Measurements from ENCODE around the gene CDKAL1.

DNA sequence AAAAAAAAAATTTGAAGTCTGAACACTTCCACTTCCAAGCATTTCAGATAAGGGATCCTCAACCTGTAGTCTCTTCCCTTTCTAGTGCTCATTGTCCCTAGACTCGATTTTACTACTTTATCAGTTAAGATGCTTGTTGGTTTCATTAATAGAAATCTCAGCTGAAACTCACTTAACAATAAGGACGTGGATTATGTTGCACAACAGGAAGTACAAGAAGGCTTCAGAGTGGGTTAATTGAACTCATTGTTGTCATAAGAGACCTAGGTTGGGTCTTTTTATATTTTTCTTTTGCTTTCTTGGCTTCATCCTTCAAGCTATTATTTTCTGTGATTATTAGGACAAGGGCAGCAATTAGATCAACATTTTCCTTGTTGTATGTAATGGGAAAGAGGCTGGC lies 175.2 kb downstream of the CDKAL1 start:
- no peak for TF ChIP-seq CTCF (IDR thresholded peaks at IDR 0.05; ENCODE audit: borderline replicate concordance, extremely low read depth, low read length, poor library complexity, severe bottlenecking)
- no peak for TF ChIP-seq EZH2 (IDR thresholded peaks at IDR 0.05; ENCODE audit: borderline replicate concordance, low read depth, low read length, severe bottlenecking)

Data from DND-41 (cell line).